Mesodermal cell (in vitro differentiated cells): Measurements from ENCODE around the gene STK25.

Experiments
- H3K27ac ChIP-seq: 2 replicates; pipeline ENCODE4 v1.7.0; 2013; ENCODE audit warnings: mild to moderate bottlenecking, low read depth, low read length, moderate library complexity; ENCODE audit not compliant: severe bottlenecking
- H3K36me3 ChIP-seq: 2 replicates; pipeline ENCODE4 v1.7.1; 2013; ENCODE audit warnings: mild to moderate bottlenecking, low read length, moderate library complexity; ENCODE audit not compliant: control insufficient read depth, insufficient read depth
- H3K4me1 ChIP-seq: one replicate; pipeline ENCODE4 v1.7.1; 2013; ENCODE audit warnings: mild to moderate bottlenecking, low read length; ENCODE audit not compliant: insufficient read depth, control insufficient read depth, poor library complexity, severe bottlenecking
- H3K4me3 ChIP-seq: 2 replicates; pipeline ENCODE4 v1.7.0; 2013; ENCODE audit warnings: low read length, control low read depth, mild to moderate bottlenecking; ENCODE audit not compliant: insufficient read depth, poor library complexity, severe bottlenecking; ENCODE audit errors: extremely low read depth
- H3K9me3 ChIP-seq: 2 replicates; pipeline ENCODE4 v1.7.1; 2013; ENCODE audit warnings: mild to moderate bottlenecking, low read length, moderate library complexity; ENCODE audit not compliant: control insufficient read depth
- WGBS, 2 experiments: methylation state at CpG; one replicate each; pipeline ENCODE4 v1.1.5; 2013; ENCODE audit warnings: missing lambda C conversion rate in 2 of 2; ENCODE audit not compliant: insufficient coverage in 2 of 2; 5-methylcytosine and 5-hydroxymethylcytosine counted together

STK25 gene

GRCh38 chr2:241547781-241548450 lies 39.5 kb upstream of the STK25 start:
- Histone ChIP-seq H3K4me3 (no peak overlapping the region), H3K9me3 (no peaks in the 10 kb centered on the region), H3K4me1 (peaks cover 41% of the 10 kb centered on the region), H3K36me3 (no peaks in the 10 kb centered on the region), H3K27ac (peak overlapping the region; percentile 96)
- WGBS, 2 experiments = 93 to 94% methylated on average over 13 to 15 of the region's 16 CpGs

DNA sequence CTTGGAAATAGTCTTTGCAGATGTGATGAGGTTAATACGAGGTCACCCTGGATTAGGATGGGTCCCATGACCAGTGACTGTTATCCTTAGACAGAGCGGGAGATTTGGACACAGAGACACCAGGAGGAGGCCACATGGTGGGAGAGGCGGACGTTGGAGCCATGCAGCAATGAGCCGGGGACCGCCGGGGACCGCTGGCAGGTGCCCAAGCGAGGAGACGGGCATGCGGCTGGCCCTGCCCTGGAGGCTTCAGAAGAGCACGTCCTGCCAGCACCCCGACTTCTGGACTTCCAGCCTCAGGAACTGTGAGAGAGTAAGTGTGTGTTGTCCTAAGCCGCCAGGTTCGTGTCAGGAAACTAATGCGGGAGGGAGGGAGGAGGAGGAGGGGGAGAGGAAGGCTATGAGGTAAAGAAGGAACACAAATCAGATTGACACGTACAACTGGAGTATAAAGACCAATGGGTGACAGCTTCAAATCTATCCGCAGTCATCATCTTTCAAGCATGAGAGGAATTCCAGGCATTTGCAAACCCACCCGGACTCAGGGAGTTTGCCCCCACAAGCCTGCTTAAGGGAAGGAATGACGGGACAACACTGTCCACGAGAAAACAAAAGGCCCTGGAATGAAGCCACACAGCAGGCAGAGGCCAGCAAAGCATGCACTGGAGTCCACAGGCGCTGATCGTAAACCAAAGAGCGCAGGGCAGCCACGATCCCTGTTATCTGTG lies 38.6 kb upstream of the STK25 start:
- Histone ChIP-seq H3K36me3 (no peaks in the 10 kb centered on the region), H3K4me3 (no peak overlapping the region), H3K4me1 (peaks cover 41% of the 10 kb centered on the region), H3K27ac (peak overlapping the region; percentile 96), H3K9me3 (no peaks in the 10 kb centered on the region)
- WGBS, 2 experiments = 51 to 52% methylated on average over 20 to 24 of the region's 25 CpGs

DNA sequence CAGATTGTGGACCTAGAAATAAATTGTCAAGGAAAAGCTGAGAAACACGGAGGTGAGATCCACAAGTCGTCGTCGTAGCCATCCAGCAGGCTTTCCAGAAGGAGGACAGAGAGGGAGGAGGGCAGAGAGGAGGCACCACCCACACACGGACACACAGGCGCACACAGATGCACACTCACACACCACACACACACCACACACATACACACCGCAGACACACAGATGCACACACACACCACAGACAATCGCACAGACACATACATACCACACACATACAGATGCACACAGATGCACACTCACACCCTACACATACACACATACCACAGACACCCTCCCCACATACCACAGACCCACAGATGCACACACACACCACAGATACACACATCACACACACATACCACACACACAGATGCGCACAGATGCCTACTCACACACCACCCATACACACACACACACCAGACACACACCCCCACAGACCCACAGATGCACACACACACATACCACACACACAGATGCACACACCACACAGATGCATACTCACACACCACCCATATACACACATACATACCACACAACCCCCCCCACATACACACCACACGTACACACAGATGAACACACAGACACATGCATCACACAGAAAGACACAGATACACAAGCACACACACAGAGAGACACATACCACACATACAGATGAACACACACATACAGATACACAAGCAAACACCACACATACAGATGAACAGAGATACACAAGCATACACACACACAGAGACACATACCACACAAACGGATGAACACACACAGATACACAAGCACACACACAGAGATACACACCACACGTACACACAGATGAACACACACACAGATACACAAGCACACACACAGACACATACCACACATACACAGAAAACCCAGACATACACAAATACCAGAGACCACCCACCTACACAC lies 37.4 kb upstream of the STK25 start:
- Histone ChIP-seq H3K27ac (no peak overlapping the region), H3K4me3 (no peak overlapping the region), H3K36me3 (no peaks in the 10 kb centered on the region), H3K4me1 (peaks cover 45% of the 10 kb centered on the region), H3K9me3 (no peaks in the 10 kb centered on the region)
- WGBS, 2 experiments = 91 to 93% methylated on average over 9 of the region's 12 CpGs

DNA sequence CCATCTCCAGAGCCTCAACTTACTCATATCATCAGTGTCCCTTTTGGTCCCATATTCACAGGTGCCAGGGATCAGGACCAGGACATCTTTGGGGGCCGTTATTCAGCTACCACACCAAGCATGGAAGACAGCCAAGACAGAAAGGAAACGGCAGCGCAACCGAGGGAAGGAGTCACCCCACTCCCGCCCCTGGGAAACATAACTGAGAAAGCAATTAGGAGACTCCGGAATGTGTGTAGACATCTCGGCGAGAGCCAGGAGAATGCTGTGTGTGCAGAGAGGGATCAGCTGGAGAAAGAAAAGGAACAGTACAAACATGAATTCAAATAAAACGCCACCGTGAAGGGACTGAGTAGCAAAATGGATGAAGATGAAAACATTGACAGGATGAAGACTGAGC lies 36.7 kb upstream of the STK25 start:
- no peaks in the 10 kb centered on the region for H3K36me3 ChIP-seq
- peaks cover 38% of the 10 kb centered on the region for H3K4me1 ChIP-seq
- WGBS, 2 experiments = 91 to 97% methylated on average over 10 of the region's 10 CpGs
- no peaks in the 10 kb centered on the region for H3K9me3 ChIP-seq
- no peak overlapping the region for H3K4me3 ChIP-seq
- no peak overlapping the region for H3K27ac ChIP-seq

- Histone ChIP-seq H3K36me3 (no peaks in the 10 kb centered on the region), H3K27ac (no peak overlapping the region), H3K4me3 (no peak overlapping the region), H3K4me1 (peaks cover 19% of the 10 kb centered on the region), H3K9me3 (no peaks in the 10 kb centered on the region)
- 94 to 95% methylated on average over 13 to 15 of the region's 15 CpGs for WGBS, 2 experiments
These were observed 33.9 kb upstream of the STK25 start for GRCh38 chr2:241542278-241542605.

GRCh38 chr2:241541564-241542277 lies 33.3 kb upstream of the STK25 start:
- Histone ChIP-seq H3K4me1 (peaks cover 15% of the 10 kb centered on the region), H3K9me3 (no peaks in the 10 kb centered on the region), H3K4me3 (peak overlapping the region; percentile 8), H3K27ac (no peak overlapping the region), H3K36me3 (no peaks in the 10 kb centered on the region)
- WGBS, 2 experiments = 41 to 43% methylated on average over 50 to 55 of the region's 62 CpGs

GRCh38 chr2:241540771-241541561 lies 32.6 kb upstream of the STK25 start:
- peak overlapping the region; percentile 8 for H3K4me3 ChIP-seq
- no peaks in the 10 kb centered on the region for H3K9me3 ChIP-seq
- WGBS, 2 experiments = 43 to 55% methylated on average over 33 to 34 of the region's 68 CpGs
- H3K4me1 ChIP-seq = peaks cover 9% of the 10 kb centered on the region
- H3K36me3 ChIP-seq = no peaks in the 10 kb centered on the region
- H3K27ac ChIP-seq = no peak overlapping the region

GRCh38 chr2:241540401-241540770 lies 32.0 kb upstream of the STK25 start:
- Histone ChIP-seq H3K4me1 (peaks cover 4% of the 10 kb centered on the region), H3K27ac (no peak overlapping the region), H3K4me3 (no peak overlapping the region), H3K36me3 (no peaks in the 10 kb centered on the region), H3K9me3 (no peaks in the 10 kb centered on the region)
- WGBS, 2 experiments = 77 to 81% methylated on average over 10 of the region's 10 CpGs

GRCh38 chr2:241539616-241540374 lies 31.4 kb upstream of the STK25 start:
- Histone ChIP-seq H3K4me1 (peaks cover 4% of the 10 kb centered on the region), H3K36me3 (no peaks in the 10 kb centered on the region), H3K27ac (no peak overlapping the region), H3K4me3 (no peak overlapping the region), H3K9me3 (no peaks in the 10 kb centered on the region)
- WGBS, 2 experiments = 91 to 98% methylated on average over 7 to 11 of the region's 11 CpGs
